TTC549 (cell line): ENCODE results near the gene RSAD1.
"Not testable (repeated sequence)": the region's sequence is repeated elsewhere in the genome, so short reads cannot be mapped to it uniquely, and the experiment has no call there.

Experiments used
- FAIRE-seq: peaks from 2 replicates; lab custom pipeline; 2012; peaks lifted over from hg19 to GRCh38; lab: Jason Lieb, UNC

RSAD1 gene

GRCh38 chr17:50473901-50474300 is 4.8 kb upstream of the RSAD1 start:
- no peak for FAIRE-seq

- no peak for FAIRE-seq
These were observed 4.1 kb upstream of the RSAD1 start for GRCh38 chr17:50474523-50474922.

GRCh38 chr17:50475362-50475761 is 3.3 kb upstream of the RSAD1 start:
- no peak for FAIRE-seq

- not testable (repeated sequence) for FAIRE-seq
These were observed 2.7 kb upstream of the RSAD1 start for GRCh38 chr17:50475775-50476544.

- FAIRE-seq, result no peak
These were observed 1.9 kb upstream of the RSAD1 start for GRCh38 chr17:50476545-50477315.

- FAIRE-seq, result no peak
These were observed 684 bp upstream of the RSAD1 start for GRCh38 chr17:50477976-50478375.

- FAIRE-seq, result no peak
These were observed 972 bp downstream of the RSAD1 start for GRCh38 chr17:50479522-50480141.

GRCh38 chr17:50480142-50480764 is 1.6 kb downstream of the RSAD1 start:
- FAIRE-seq, result no peak

- FAIRE-seq, result no peak
These were observed 2.3 kb downstream of the RSAD1 start for GRCh38 chr17:50480854-50481490.

GRCh38 chr17:50481648-50482047 is 3.0 kb downstream of the RSAD1 start:
- FAIRE-seq, result no peak

GRCh38 chr17:50482110-50482509 is 3.5 kb downstream of the RSAD1 start:
- no peak for FAIRE-seq

GRCh38 chr17:50482516-50482915 is 3.9 kb downstream of the RSAD1 start:
- FAIRE-seq, result no peak

GRCh38 chr17:50483266-50483665 is 4.6 kb downstream of the RSAD1 start:
- no peak for FAIRE-seq

- no peak for FAIRE-seq
These were observed 5.9 kb downstream of the RSAD1 start for GRCh38 chr17:50484386-50485155.

- FAIRE-seq, result no peak
These were observed 8.8 kb downstream of the RSAD1 start for GRCh38 chr17:50487213-50488096.

GRCh38 chr17:50488880-50489279 is 10.2 kb downstream of the RSAD1 start:
- no peak for FAIRE-seq

GRCh38 chr17:50491505-50491904 is 12.8 kb downstream of the RSAD1 start:
- no peak for FAIRE-seq

GRCh38 chr17:50492214-50492613 is 13.6 kb downstream of the RSAD1 start:
- FAIRE-seq, result no peak

- FAIRE-seq, result no peak
These were observed 15.1 kb downstream of the RSAD1 start for GRCh38 chr17:50493744-50494143.

- no peak for FAIRE-seq
These were observed 16.7 kb downstream of the RSAD1 start for GRCh38 chr17:50495217-50495823.
